HepG2 (cell line): Measurements from ENCODE around the gene SRC. TPM values are rescaled to one million over a fixed set of nuclear protein-coding genes. Genes with fewer than 3 reads are reported as not detected.

Source experiments
- BRCA1 ChIP-seq: sonication (generic); formaldehyde crosslinking; IDR thresholded peaks from 2 replicates; pipeline ENCODE4 v1.4.0; 2020; ENCODE audit warnings: missing genetic modification reagents
- ERF ChIP-seq: IDR thresholded peaks from 2 replicates; pipeline ENCODE4 v1.6.1; 2018; ENCODE audit warnings: missing biosample characterization, missing genetic modification reagents
- HOXA3 ChIP-seq: sonication (generic); formaldehyde crosslinking; IDR thresholded peaks from 2 replicates; pipeline ENCODE4 v1.5.0; 2020; ENCODE audit warnings: missing genetic modification reagents
- HOXA5 ChIP-seq: sonication (generic); formaldehyde crosslinking; IDR thresholded peaks from 2 replicates; pipeline ENCODE4 v1.4.0; 2020; ENCODE audit warnings: missing genetic modification reagents
- KLF12 ChIP-seq: sonication (generic); formaldehyde crosslinking; IDR thresholded peaks from 2 replicates; pipeline ENCODE4 v1.4.0; 2020; ENCODE audit warnings: missing genetic modification reagents, borderline replicate concordance
- NFE2L2 ChIP-seq: fragments of 150-350 bp; IDR thresholded peaks from 2 replicates; pipeline ENCODE4 v1.6.1; 2014; ENCODE audit warnings: low read length
- SP4 ChIP-seq: sonication (generic); formaldehyde crosslinking; IDR thresholded peaks from 2 replicates; pipeline ENCODE4 v1.8.1; 2023; ENCODE audit warnings: mild to moderate bottlenecking, missing genetic modification reagents
- ZBTB8A ChIP-seq: sonication (generic); formaldehyde crosslinking; IDR thresholded peaks from 2 replicates; pipeline ENCODE4 v1.4.0; 2020; ENCODE audit warnings: mild to moderate bottlenecking, low read depth, missing genetic modification reagents, borderline replicate concordance
- ZKSCAN1 ChIP-seq: fragments of 150-350 bp; IDR thresholded peaks from 2 replicates; pipeline ENCODE4 v1.6.1; 2014; ENCODE audit warnings: low read length
- ZNF138 ChIP-seq: sonication (generic); formaldehyde crosslinking; IDR thresholded peaks from 2 replicates; pipeline ENCODE4 v1.5.0; 2020; ENCODE audit warnings: mild to moderate bottlenecking, low read depth, missing genetic modification reagents
- ZNF296 ChIP-seq: sonication (generic); formaldehyde crosslinking; conservative IDR thresholded peaks from 2 replicates; pipeline ENCODE4 v1.5.0; 2020; ENCODE audit warnings: mild to moderate bottlenecking, missing genetic modification reagents
- ZNF367 ChIP-seq: sonication (generic); formaldehyde crosslinking; IDR thresholded peaks from 2 replicates; pipeline ENCODE4 v1.4.0; 2020; ENCODE audit warnings: missing genetic modification reagents, borderline replicate concordance
- ZNF468 ChIP-seq: sonication (generic); formaldehyde crosslinking; IDR thresholded peaks from 2 replicates; pipeline ENCODE4 v1.8.0; 2022; ENCODE audit warnings: mild to moderate bottlenecking, moderate library complexity, missing genetic modification reagents
- ZNF616 ChIP-seq: sonication (generic); formaldehyde crosslinking; IDR thresholded peaks from 2 replicates; pipeline ENCODE4 v1.5.0; 2020; ENCODE audit warnings: low read depth, mild to moderate bottlenecking, missing genetic modification reagents
- ZNF703 ChIP-seq: sonication (generic); formaldehyde crosslinking; IDR thresholded peaks from 2 replicates; pipeline ENCODE4 v1.5.1; 2020; ENCODE audit warnings: missing genetic modification reagents, mild to moderate bottlenecking, moderate library complexity, borderline replicate concordance
- ZNF781 ChIP-seq: sonication (generic); formaldehyde crosslinking; IDR thresholded peaks from 2 replicates; pipeline ENCODE4 v1.5.1; 2020; ENCODE audit warnings: borderline replicate concordance, mild to moderate bottlenecking, missing genetic modification reagents; ENCODE audit errors: not compliant biosample characterization
- polyA plus RNA-seq, 8 experiments: library from polyadenylated mRNA; depleted of rRNA in 3 of 8; stranded (reverse) in 7 of 8; unstranded in 1 of 8; fragments of >200 nt; fragmentation: Illumina TruSeq in 4 of 8; extraction: Trizol in 4 of 8; gene quantifications; 2 replicates each; pipeline versions ENCODE4 v1.2.1 to v1.2.3, GENCODE V29; 2011 to 2016; ENCODE audit warnings: low read depth in 4 of 8, missing spikeins in 1 of 8, mixed read lengths in 1 of 8; ENCODE audit not compliant: insufficient read depth in 1 of 8
- total RNA-seq, 5 experiments: library from RNA; depleted of rRNA; stranded (reverse); fragments of >200 nt; fragmentation: Illumina TruSeq; extraction: Trizol; gene quantifications; 2 replicates each; pipeline ENCODE4 v1.2.3, GENCODE V29; 2016; ENCODE audit warnings: low read depth in 1 of 5
- TF ChIP-seq, protein P1 (sequence below): sonication (generic); formaldehyde crosslinking; IDR thresholded peaks from 2 replicates; pipeline ENCODE4 v1.5.0; 2020; ENCODE audit warnings: mild to moderate bottlenecking, missing genetic modification reagents
- TF ChIP-seq, protein P2 (sequence below): sonication (generic); formaldehyde crosslinking; IDR thresholded peaks from 2 replicates; pipeline ENCODE4 v1.9.0; 2021; ENCODE audit warnings: missing genetic modification reagents, mild to moderate bottlenecking, borderline replicate concordance
- TF ChIP-seq, protein P3 (sequence below): sonication (generic); formaldehyde crosslinking; IDR thresholded peaks from 2 replicates; pipeline ENCODE4 v1.4.0; 2020; ENCODE audit warnings: low read depth, mild to moderate bottlenecking, missing genetic modification reagents
- TF ChIP-seq, protein P4 (sequence below): sonication (generic); formaldehyde crosslinking; IDR thresholded peaks from 2 replicates; pipeline ENCODE4 v1.8.1; 2023; ENCODE audit warnings: mild to moderate bottlenecking, missing genetic modification reagents, borderline replicate concordance
- TF ChIP-seq, protein P5 (sequence below): sonication (generic); formaldehyde crosslinking; IDR thresholded peaks from 2 replicates; pipeline ENCODE4 v1.4.0; 2020; ENCODE audit warnings: missing genetic modification reagents
- TF ChIP-seq, protein P6 (sequence below): IDR thresholded peaks from 2 replicates; pipeline ENCODE4 v1.6.1; 2012; ENCODE audit warnings: low read depth, low read length, improper control_type of control experiment

Gene SRC
- total and polyA plus RNA-seq, 2 of the 13 experiments (the other 11 are each of a cell fraction or from before 2014, with no cell fraction given) = 54.7 to 192 TPM

DNA sequence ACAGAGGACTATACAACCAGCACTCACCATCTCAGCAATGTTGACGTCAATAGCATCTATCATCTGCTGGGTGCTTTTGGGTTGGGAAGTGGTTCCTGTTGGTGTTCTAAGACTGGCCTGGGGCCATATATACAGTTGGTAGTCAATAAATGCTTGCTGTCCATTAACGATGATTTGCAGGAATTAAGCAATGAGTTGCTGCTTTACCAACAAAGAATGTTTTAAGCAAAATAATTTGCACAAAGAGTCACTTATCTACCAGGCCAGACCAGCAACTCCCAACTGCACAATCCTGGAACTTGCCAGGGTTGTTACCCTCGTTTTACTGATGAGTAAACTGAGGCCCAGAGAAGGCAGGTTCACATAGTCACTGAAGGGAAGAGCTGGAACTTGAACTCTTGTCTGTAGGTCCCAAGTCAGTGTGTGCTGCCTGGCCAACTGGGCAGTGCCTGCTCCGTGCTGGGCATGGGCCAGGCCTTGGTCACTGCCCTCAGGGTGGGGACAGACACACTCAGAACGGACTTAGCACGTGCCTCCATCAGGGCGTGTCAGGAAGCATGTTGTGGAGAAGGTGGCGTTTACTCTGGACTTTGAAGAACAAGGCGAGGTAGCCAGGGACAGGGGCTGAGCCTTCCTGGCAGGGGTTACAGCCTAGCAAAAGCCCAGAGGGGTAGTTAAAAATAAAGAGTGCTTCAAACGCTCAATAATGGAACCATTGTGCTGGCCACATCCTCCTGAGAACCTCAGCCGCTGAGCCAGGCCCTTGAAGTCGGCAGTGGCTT is 2.5 kb upstream of the SRC start (continued):
- TF ChIP-seq, protein P1, sequence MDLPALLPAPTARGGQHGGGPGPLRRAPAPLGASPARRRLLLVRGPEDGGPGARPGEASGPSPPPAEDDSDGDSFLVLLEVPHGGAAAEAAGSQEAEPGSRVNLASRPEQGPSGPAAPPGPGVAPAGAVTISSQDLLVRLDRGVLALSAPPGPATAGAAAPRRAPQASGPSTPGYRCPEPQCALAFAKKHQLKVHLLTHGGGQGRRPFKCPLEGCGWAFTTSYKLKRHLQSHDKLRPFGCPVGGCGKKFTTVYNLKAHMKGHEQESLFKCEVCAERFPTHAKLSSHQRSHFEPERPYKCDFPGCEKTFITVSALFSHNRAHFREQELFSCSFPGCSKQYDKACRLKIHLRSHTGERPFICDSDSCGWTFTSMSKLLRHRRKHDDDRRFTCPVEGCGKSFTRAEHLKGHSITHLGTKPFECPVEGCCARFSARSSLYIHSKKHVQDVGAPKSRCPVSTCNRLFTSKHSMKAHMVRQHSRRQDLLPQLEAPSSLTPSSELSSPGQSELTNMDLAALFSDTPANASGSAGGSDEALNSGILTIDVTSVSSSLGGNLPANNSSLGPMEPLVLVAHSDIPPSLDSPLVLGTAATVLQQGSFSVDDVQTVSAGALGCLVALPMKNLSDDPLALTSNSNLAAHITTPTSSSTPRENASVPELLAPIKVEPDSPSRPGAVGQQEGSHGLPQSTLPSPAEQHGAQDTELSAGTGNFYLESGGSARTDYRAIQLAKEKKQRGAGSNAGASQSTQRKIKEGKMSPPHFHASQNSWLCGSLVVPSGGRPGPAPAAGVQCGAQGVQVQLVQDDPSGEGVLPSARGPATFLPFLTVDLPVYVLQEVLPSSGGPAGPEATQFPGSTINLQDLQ (CRISPR knock-in tag) = peak; percentile 42; the same call in 1 of the 2 replicates
- TF ChIP-seq NFE2L2 (0 out of 2 replicates have a peak, but pooled peaks have one; percentile 3), ZNF367 (CRISPR knock-in tag) (no peak), KLF12 (peak; percentile 48; the same call in 1 of the 2 replicates), HOXA3 (CRISPR knock-in tag) (peak; percentile 41; the same call in 1 of the 2 replicates), ZNF296 (CRISPR knock-in tag) (no peak; the same call in none of the 2 replicates), ZKSCAN1 (no peak), BRCA1 (CRISPR knock-in tag) (no peak), ZBTB8A (no peak), ZNF138 (0 out of 2 replicates have a peak, but pooled peaks have one; percentile 56), ZNF781 (CRISPR knock-in tag) (peak; percentile 82), ZNF468 (CRISPR knock-in tag) (no peak), ERF (CRISPR knock-in tag) (no peak), ZNF703 (CRISPR knock-in tag) (no peak), ZNF616 (CRISPR knock-in tag) (0 out of 2 replicates have a peak, but pooled peaks have one; percentile 63), SP4 (CRISPR knock-in tag) (no peak), HOXA5 (CRISPR knock-in tag) (no peak)
- TF ChIP-seq, protein P2, sequence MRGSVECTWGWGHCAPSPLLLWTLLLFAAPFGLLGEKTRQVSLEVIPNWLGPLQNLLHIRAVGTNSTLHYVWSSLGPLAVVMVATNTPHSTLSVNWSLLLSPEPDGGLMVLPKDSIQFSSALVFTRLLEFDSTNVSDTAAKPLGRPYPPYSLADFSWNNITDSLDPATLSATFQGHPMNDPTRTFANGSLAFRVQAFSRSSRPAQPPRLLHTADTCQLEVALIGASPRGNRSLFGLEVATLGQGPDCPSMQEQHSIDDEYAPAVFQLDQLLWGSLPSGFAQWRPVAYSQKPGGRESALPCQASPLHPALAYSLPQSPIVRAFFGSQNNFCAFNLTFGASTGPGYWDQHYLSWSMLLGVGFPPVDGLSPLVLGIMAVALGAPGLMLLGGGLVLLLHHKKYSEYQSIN (CRISPR knock-in tag) = no peak
- TF ChIP-seq, protein P3, sequence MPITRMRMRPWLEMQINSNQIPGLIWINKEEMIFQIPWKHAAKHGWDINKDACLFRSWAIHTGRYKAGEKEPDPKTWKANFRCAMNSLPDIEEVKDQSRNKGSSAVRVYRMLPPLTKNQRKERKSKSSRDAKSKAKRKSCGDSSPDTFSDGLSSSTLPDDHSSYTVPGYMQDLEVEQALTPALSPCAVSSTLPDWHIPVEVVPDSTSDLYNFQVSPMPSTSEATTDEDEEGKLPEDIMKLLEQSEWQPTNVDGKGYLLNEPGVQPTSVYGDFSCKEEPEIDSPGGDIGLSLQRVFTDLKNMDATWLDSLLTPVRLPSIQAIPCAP (CRISPR knock-in tag) = no peak
- TF ChIP-seq, protein P4, sequence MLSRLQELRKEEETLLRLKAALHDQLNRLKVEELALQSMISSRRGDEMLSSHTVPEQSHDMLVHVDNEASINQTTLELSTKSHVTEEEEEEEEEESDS (CRISPR knock-in tag) = no peak
- TF ChIP-seq, protein P5, sequence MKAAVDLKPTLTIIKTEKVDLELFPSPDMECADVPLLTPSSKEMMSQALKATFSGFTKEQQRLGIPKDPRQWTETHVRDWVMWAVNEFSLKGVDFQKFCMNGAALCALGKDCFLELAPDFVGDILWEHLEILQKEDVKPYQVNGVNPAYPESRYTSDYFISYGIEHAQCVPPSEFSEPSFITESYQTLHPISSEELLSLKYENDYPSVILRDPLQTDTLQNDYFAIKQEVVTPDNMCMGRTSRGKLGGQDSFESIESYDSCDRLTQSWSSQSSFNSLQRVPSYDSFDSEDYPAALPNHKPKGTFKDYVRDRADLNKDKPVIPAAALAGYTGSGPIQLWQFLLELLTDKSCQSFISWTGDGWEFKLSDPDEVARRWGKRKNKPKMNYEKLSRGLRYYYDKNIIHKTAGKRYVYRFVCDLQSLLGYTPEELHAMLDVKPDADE (CRISPR knock-in tag) = no peak
- TF ChIP-seq, protein P6, sequence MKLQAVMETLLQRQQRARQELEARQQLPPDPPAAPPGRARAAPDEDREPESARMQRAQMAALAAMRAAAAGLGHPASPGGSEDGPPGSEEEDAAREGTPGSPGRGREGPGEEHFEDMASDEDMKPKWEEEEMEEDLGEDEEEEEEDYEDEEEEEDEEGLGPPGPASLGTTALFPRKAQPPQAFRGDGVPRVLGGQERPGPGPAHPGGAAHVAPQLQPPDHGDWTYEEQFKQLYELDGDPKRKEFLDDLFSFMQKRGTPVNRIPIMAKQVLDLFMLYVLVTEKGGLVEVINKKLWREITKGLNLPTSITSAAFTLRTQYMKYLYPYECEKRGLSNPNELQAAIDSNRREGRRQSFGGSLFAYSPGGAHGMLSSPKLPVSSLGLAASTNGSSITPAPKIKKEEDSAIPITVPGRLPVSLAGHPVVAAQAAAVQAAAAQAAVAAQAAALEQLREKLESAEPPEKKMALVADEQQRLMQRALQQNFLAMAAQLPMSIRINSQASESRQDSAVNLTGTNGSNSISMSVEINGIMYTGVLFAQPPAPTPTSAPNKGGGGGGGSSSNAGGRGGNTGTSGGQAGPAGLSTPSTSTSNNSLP = no peak
